A549 (cell line): ENCODE data around the gene NOXA1.

Source experiments
- BHLHE40 ChIP-seq: IDR thresholded peaks from 2 replicates; pipeline ENCODE4 v1.6.1; 2012; ENCODE audit warnings: low read depth, low read length, inconsistent platforms
- ELK1 ChIP-seq: fragments of 150-350 bp; IDR thresholded peaks from 2 replicates; pipeline ENCODE4 v1.6.1; 2014; ENCODE audit warnings: low read depth, mild to moderate bottlenecking, low read length
- HOXB5 ChIP-seq: fragments of 250-450 bp; sonication (Bioruptor Pico); IDR thresholded peaks from 2 replicates; pipeline ENCODE4 v1.5.0; 2020; ENCODE audit warnings: mild to moderate bottlenecking, moderate library complexity
- JUNB ChIP-seq: fragments of >200 bp; sonication (Bioruptor Twin); formaldehyde crosslinking; IDR thresholded peaks from 2 replicates; pipeline ENCODE4 v1.6.1; 2016
- POLR2A ChIP-seq: IDR thresholded peaks from 2 replicates; pipeline ENCODE4 v1.6.1; 2012; ENCODE audit warnings: mild to moderate bottlenecking, low read length
- POLR2AphosphoS2 ChIP-seq: conservative IDR thresholded peaks from 2 replicates; pipeline ENCODE4 v1.6.1; 2012; ENCODE audit warnings: low read length, improper control_type of control experiment, inconsistent platforms
- RCOR1 ChIP-seq: fragments of 150-350 bp; IDR thresholded peaks from 2 replicates; pipeline ENCODE4 v1.6.1; 2014; ENCODE audit warnings: antibody characterized with exemption, low read length, low read depth
- TF ChIP-seq, protein P1 (sequence below): fragments of >200 bp; sonication (Bioruptor Twin); formaldehyde crosslinking; IDR thresholded peaks from 3 replicates; pipeline ENCODE4 v1.5.1; 2016

DNA sequence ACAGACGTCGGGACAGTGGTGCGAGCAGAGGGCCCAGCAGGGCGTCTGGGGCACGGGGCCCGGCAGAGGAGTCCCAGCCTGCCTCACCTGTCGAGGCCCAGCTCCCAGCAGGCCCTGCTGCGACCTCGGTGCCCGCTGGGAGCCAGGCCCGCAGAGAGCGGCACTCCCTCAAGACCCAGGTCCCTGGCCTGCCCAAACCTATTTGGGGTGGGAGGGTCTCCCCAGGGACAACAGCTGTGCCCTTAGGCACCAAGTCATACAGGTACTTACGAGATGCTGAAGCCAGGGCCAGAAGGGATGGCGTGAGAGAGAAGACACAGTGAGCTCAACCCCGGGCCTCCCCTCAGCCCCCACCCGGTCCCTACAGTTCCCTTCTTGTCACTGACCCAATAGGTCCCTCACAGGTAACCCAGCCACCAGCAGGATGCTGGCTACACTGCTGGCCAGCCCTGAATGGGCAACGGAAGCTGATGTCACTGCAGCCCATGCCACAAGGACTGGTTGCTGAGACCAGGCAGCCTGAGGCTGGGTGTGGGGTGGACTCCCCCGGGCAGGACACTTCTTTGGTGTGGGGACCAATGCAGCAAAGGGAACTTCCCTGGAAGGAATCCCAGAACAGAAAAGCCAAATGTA, 32.3 kb downstream of the NOXA1 start:
- TF ChIP-seq BHLHE40 (no peak), JUNB (no peak), RCOR1 (no peak), POLR2A (no peak), ELK1 (no peak), HOXB5 (CRISPR knock-in tag) (no peak), POLR2AphosphoS2 (no peak)
- TF ChIP-seq, protein P1, sequence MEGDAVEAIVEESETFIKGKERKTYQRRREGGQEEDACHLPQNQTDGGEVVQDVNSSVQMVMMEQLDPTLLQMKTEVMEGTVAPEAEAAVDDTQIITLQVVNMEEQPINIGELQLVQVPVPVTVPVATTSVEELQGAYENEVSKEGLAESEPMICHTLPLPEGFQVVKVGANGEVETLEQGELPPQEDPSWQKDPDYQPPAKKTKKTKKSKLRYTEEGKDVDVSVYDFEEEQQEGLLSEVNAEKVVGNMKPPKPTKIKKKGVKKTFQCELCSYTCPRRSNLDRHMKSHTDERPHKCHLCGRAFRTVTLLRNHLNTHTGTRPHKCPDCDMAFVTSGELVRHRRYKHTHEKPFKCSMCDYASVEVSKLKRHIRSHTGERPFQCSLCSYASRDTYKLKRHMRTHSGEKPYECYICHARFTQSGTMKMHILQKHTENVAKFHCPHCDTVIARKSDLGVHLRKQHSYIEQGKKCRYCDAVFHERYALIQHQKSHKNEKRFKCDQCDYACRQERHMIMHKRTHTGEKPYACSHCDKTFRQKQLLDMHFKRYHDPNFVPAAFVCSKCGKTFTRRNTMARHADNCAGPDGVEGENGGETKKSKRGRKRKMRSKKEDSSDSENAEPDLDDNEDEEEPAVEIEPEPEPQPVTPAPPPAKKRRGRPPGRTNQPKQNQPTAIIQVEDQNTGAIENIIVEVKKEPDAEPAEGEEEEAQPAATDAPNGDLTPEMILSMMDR = no peak
